Measurements from ENCODE around the gene LCP1.

DNA sequence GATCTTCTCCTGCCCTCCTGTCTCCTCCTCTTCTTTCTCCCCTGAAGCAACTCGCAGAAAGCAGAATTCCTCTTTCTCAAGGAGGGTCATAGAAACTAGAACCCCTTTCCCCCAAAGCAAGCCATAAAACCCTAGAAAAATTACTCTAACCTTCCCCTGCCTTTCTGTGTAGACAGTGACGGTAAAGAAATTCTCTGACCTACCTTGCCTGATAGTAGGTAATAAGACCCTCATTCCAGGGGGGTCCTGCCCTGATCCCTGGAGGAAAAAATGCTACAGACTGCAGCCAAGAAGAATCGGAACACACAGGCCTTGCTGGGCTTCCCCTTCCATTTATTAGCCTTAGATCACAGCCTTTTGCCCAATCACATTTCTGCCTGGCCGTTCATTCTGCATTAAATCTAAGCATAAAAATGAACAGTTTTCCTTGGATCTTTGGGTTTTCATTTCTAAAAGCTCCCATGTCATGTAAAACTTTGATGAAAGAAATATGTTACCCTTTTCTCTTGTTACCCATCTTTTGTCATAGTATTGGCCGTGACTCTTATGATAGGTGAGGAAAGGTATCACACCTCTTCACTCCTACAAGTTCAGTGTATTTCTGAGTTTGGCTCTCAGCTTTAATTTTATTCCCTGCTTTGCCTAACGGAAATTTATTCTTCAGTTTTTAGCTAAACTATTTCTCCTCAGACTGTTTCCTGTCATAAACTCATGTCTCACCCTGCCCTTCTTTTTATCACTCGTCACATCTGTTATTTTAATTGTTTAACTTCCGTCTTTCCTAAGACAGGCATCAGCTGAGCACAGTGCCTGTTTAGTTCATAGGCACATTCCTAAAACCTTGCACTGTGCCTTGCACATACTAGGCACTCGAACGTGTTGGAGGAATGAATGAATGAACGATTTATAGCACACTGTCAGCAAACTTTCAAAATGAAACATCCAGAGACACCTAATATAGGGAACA lies 56.7 kb downstream of the LCP1 start:
- TF ChIP-seq, protein P1, sequence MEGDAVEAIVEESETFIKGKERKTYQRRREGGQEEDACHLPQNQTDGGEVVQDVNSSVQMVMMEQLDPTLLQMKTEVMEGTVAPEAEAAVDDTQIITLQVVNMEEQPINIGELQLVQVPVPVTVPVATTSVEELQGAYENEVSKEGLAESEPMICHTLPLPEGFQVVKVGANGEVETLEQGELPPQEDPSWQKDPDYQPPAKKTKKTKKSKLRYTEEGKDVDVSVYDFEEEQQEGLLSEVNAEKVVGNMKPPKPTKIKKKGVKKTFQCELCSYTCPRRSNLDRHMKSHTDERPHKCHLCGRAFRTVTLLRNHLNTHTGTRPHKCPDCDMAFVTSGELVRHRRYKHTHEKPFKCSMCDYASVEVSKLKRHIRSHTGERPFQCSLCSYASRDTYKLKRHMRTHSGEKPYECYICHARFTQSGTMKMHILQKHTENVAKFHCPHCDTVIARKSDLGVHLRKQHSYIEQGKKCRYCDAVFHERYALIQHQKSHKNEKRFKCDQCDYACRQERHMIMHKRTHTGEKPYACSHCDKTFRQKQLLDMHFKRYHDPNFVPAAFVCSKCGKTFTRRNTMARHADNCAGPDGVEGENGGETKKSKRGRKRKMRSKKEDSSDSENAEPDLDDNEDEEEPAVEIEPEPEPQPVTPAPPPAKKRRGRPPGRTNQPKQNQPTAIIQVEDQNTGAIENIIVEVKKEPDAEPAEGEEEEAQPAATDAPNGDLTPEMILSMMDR (IDR thresholded peaks at IDR 0.05), result no peak
- TF ChIP-seq POLR2AphosphoS5 (IDR thresholded peaks at IDR 0.05), result no peak
- no peak for TF ChIP-seq POLR2A (IDR thresholded peaks at IDR 0.05; ENCODE audit: low read depth)

All from esophagus muscularis mucosa (tissue), 3 donors.